Naive thymus-derived CD4-positive, alpha-beta T cell (primary cell): ENCODE measurements around the gene PTPRR. TPM values are rescaled to one million over a fixed set of nuclear protein-coding genes. Genes with fewer than 3 reads are reported as not detected.

Experiments used
- ATAC-seq: fragments of 150-1000 bp; cut with Tn5 transposase; 2 replicates; pipeline ENCODE4 v1.10.0; 2021; ENCODE audit warnings: mild to moderate bottlenecking, moderate library complexity
- CTCF ChIA-PET: fragments of 350-600 bp; sonication (Branson Sonifier 250); formaldehyde crosslinking; loops from one replicate; lab custom pipeline; 2021; ENCODE audit warnings: antibody characterized with exemption; lab: Charles Lee
- POLR2A ChIA-PET: fragments of 350-600 bp; sonication (Branson Sonifier 250); formaldehyde crosslinking; loops from one replicate; lab custom pipeline; 2021; ENCODE audit warnings: antibody characterized with exemption, inconsistent platforms; lab: Charles Lee
- DNase-seq, 9 donors: peaks; one replicate each; pipeline versions ENCODE4 v3.0.0 to v3.0.0-alpha.2; 2020 to 2022; ENCODE audit warnings: mixed read lengths in 1 of 9
- H3K27ac ChIP-seq: one replicate; pipeline ENCODE4 v1.7.0; 2013; ENCODE audit warnings: mild to moderate bottlenecking, low read depth, low read length, moderate library complexity
- H3K27me3 ChIP-seq, 2 donors: one replicate each; pipeline ENCODE4 v1.7.0; 2013; ENCODE audit warnings: low read length in 2 of 2, mild to moderate bottlenecking in 2 of 2, moderate library complexity in 2 of 2; ENCODE audit not compliant: control insufficient read depth in 2 of 2, insufficient read depth in 2 of 2
- H3K36me3 ChIP-seq, 3 experiments: 1 replicate in 2 of 3; 2 replicates in 1 of 3; pipeline ENCODE4 v1.7.0; 2013; ENCODE audit warnings: low read length in 3 of 3, mild to moderate bottlenecking in 3 of 3, moderate library complexity in 1 of 3; ENCODE audit not compliant: insufficient read depth in 3 of 3, control insufficient read depth in 2 of 3
- H3K4me1 ChIP-seq, 2 donors: one replicate each; pipeline ENCODE4 v1.7.0; 2013; ENCODE audit warnings: low read length in 2 of 2, mild to moderate bottlenecking in 2 of 2, moderate library complexity in 1 of 2; ENCODE audit not compliant: control insufficient read depth in 2 of 2, insufficient read depth in 2 of 2
- H3K4me3 ChIP-seq: 2 replicates; pipeline ENCODE4 v1.7.0; 2013; ENCODE audit warnings: mild to moderate bottlenecking, low read length
- H3K9me3 ChIP-seq, 3 experiments: 1 replicate in 2 of 3; 2 replicates in 1 of 3; pipeline ENCODE4 v1.7.0; 2013; ENCODE audit warnings: low read length in 3 of 3; ENCODE audit not compliant: control insufficient read depth in 2 of 3
- H3K27ac Mint-ChIP-seq, 9 donors: one replicate each; pipeline ENCODE4 v1.8.0; 2020 to 2022; ENCODE audit warnings: mixed read lengths in 9 of 9, mild to moderate bottlenecking in 8 of 9, moderate library complexity in 5 of 9, inconsistent platforms in 2 of 9
- H3K27me3 Mint-ChIP-seq, 5 donors: one replicate each; pipeline ENCODE4 v1.8.0; 2021 to 2022; ENCODE audit warnings: mixed read lengths in 5 of 5, mild to moderate bottlenecking in 1 of 5
- H3K36me3 Mint-ChIP-seq, 5 donors: one replicate each; pipeline ENCODE4 v1.8.0; 2020 to 2022; ENCODE audit warnings: mixed read lengths in 5 of 5, mild to moderate bottlenecking in 3 of 5, inconsistent platforms in 1 of 5
- H3K4me1 Mint-ChIP-seq, 7 donors: one replicate each; pipeline ENCODE4 v1.8.0; 2020 to 2022; ENCODE audit warnings: mixed read lengths in 7 of 7, mild to moderate bottlenecking in 3 of 7, inconsistent platforms in 1 of 7
- H3K4me3 Mint-ChIP-seq, 10 donors: one replicate each; pipeline ENCODE4 v1.8.0; 2020 to 2022; ENCODE audit warnings: mild to moderate bottlenecking in 10 of 10, mixed read lengths in 10 of 10, moderate library complexity in 6 of 10, inconsistent platforms in 2 of 10
- H3K9me3 Mint-ChIP-seq, 11 donors: one replicate each; pipeline ENCODE4 v1.8.0; 2020 to 2022; ENCODE audit warnings: mixed read lengths in 11 of 11, mild to moderate bottlenecking in 4 of 11, inconsistent platforms in 1 of 11, moderate library complexity in 1 of 11
- intact Hi-C, 2 donors: fragments of 100-400 bp; cut with micrococcal nuclease; formaldehyde crosslinking; loops; one replicate each; pipeline ENCODE4 v1.15.1; 2023
- polyA plus RNA-seq, 2 donors: library from polyadenylated mRNA; unstranded; fragments of 300-500 nt; fragmentation: Illumina TruSeq; gene quantifications; one replicate each; pipeline ENCODE4 v1.2.3, GENCODE V29; 2021
- total RNA-seq, 6 experiments: library from RNA in 5 of 6; stranded (reverse) in 5 of 6; gene quantifications; 1 replicate in 5 of 6; 2 replicates in 1 of 6; pipeline ENCODE4 v1.2.3 and lab custom pipeline; 2021 to 2026

PTPRR gene
- total and polyA plus RNA-seq, 7 experiments from 2014 or later, result not detected

DNA sequence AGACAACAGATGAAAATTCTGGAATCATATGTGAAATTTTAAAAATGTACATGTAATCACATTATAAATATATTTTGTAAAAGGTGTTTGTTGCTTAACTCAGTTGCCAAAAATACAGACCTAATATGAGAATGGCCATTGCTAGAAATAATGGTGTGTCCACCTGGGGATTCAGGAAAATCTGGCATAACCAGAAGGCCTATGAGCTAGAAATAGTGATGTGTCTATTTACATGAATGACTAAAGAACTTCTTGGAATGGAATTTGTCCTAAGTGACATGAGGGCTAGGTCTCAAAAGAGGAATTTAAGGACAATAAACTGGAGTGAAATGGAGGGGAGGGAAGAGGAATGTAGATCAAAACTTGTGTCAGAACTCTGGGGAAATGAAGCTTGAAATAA, 126.4 kb downstream of the PTPRR start:
- Histone ChIP-seq H3K4me3 (no peak overlapping the region), H3K27ac (no peak overlapping the region), H3K9me3 (no peaks in the 10 kb centered on the region), H3K4me1 (no peaks in the 10 kb centered on the region), H3K27me3 (no peaks in the 10 kb centered on the region), H3K36me3 (no peaks in the 10 kb centered on the region)
- Mint-ChIP-seq H3K36me3 (no peaks in the 10 kb centered on the region), H3K27ac (no peak overlapping the region), H3K4me3 (no peak overlapping the region), H3K4me1 (no peaks in the 10 kb centered on the region), H3K9me3 (peaks cover 0 to 9% (median 0%) of the 10 kb centered on the region in 11 donors), H3K27me3 (peaks cover 0 to 14% (median 7%) of the 10 kb centered on the region in 5 donors)
- intact Hi-C loops, result no loop called here
- ATAC-seq (no peak), DNase-seq (no peak)
- ChIA-PET CTCF (no interaction called here), POLR2A (interaction anchor here (0.6 kb wide), 1 partner anchor 304 kb away, joined by 3 read pairs; no protein-coding TSS in a partner anchor)

GRCh38 chr12:70788774-70789173, 131.8 kb downstream of the PTPRR start:
- no peak for ATAC-seq
- Mint-ChIP-seq H3K9me3 (peaks cover 0 to 13% (median 0%) of the 10 kb centered on the region in 11 donors), H3K27ac (no peak overlapping the region), H3K4me1 (no peaks in the 10 kb centered on the region), H3K27me3 (peaks cover 0 to 7% (median 0%) of the 10 kb centered on the region in 5 donors), H3K4me3 (no peak overlapping the region), H3K36me3 (no peaks in the 10 kb centered on the region)
- Histone ChIP-seq H3K4me1 (no peaks in the 10 kb centered on the region), H3K4me3 (no peak overlapping the region), H3K36me3 (no peaks in the 10 kb centered on the region), H3K27ac (no peak overlapping the region), H3K27me3 (no peaks in the 10 kb centered on the region), H3K9me3 (no peaks in the 10 kb centered on the region)
- POLR2A ChIA-PET, result no interaction called here
- CTCF ChIA-PET, result no interaction called here
- intact Hi-C loops, result no loop called here
- DNase-seq, result no peak

DNA sequence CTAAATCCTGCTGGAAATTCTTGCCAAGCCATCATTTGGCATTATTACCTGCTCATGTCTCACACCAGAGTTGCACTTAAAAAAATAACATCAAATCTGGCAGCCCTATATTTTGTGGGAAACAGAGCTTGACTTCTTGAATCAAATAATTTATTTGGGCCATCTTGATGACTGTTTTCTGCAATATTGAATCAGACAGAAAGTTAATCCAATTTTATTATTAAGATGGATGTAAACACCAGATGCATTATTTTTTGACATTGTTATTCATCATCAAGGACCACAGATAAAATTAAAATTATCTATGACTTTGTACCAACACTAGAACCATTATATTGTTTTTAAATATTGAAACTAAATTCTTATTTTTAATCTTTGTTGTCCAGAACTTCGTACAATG, 132.9 kb downstream of the PTPRR start:
- no peaks in the 10 kb centered on the region for H3K36me3 ChIP-seq
- CTCF ChIA-PET, result interaction anchor here (0.6 kb wide), 1 partner anchor 102 kb away, joined by 4 read pairs; no protein-coding TSS in a partner anchor
- H3K4me1 Mint-ChIP-seq, result no peaks in the 10 kb centered on the region
- peaks cover 0 to 13% (median under 1%) of the 10 kb centered on the region in 11 donors for H3K9me3 Mint-ChIP-seq
- H3K27ac ChIP-seq, result no peak overlapping the region
- no peak overlapping the region for H3K4me3 Mint-ChIP-seq
- no peaks in the 10 kb centered on the region for H3K27me3 ChIP-seq
- no peak for ATAC-seq
- POLR2A ChIA-PET, result no interaction called here
- intact Hi-C loops, result no loop called here
- no peak overlapping the region for H3K4me3 ChIP-seq
- H3K36me3 Mint-ChIP-seq, result no peaks in the 10 kb centered on the region
- H3K27me3 Mint-ChIP-seq, result peaks cover 0 to 7% (median 0%) of the 10 kb centered on the region in 5 donors
- H3K27ac Mint-ChIP-seq, result no peak overlapping the region
- no peaks in the 10 kb centered on the region for H3K4me1 ChIP-seq
- H3K9me3 ChIP-seq, result no peaks in the 10 kb centered on the region
- DNase-seq, result no peak

DNA sequence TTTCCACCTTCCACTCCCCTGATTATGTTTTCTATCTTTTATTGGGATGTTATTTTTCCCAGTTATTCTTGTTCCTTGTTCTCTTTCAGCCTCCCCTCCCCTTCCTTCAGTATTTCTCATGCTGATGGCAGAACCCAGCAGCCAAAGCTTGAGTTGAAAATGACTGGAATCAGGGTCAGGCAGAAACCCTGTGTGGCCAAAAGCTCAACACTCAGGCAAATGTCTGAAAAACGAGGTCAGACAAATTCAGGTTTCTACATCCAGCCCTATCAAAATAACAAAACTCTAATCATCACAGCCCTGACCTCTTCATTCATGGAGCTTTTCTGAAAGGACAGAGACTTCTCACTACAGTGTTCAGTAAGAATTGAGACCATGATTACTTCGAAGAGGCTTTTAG, 134.6 kb downstream of the PTPRR start:
- H3K27me3 ChIP-seq, result no peaks in the 10 kb centered on the region
- ChIA-PET POLR2A (no interaction called here), CTCF (no interaction called here)
- ATAC-seq, result no peak
- Mint-ChIP-seq H3K4me1 (no peaks in the 10 kb centered on the region), H3K27me3 (peaks cover 0 to 11% (median 0%) of the 10 kb centered on the region in 5 donors), H3K4me3 (no peak overlapping the region), H3K27ac (no peak overlapping the region), H3K36me3 (peaks cover 0 to 3% (median 0%) of the 10 kb centered on the region in 5 donors), H3K9me3 (peaks cover 0 to 17% (median 3%) of the 10 kb centered on the region in 11 donors)
- no peak for DNase-seq
- no peaks in the 10 kb centered on the region for H3K36me3 ChIP-seq
- no peaks in the 10 kb centered on the region for H3K4me1 ChIP-seq
- H3K4me3 ChIP-seq, result no peak overlapping the region
- intact Hi-C loops, result no loop called here
- H3K27ac ChIP-seq, result no peak overlapping the region
- H3K9me3 ChIP-seq, result no peaks in the 10 kb centered on the region

DNA sequence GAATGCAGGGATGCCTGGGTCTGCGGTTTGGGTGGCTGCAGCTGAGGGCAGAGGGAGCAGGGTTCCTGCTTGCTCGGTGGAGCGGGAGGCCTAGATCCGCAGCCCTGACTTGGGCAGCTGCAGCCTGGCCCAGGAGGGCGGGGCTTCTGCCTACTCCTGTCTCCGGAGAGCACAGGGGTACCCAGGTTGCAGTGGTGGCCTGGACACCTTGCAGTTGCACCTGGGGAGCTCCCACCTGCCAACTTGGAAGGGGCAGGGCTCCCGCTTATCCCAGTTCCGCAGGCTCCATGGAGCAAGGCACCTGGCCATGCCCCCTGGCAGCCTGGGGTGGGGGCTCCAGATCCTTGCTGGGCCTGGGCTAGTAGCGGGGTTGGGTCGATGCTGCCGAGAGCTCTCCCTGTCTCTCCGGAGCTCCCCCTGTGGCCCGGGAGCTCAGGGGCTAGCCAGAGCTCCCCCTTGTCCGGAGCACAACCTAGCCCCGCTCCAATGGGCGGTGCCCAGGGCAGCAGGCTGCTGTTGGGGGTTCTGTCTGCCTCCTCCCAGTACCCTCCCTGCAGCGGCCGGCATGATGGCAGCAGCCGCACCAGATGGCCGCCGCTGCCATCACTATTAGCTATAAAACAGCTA, 136.4 kb downstream of the PTPRR start:
- no peak for DNase-seq
- Histone ChIP-seq H3K4me3 (no peak overlapping the region), H3K9me3 (no peaks in the 10 kb centered on the region), H3K27ac (no peak overlapping the region), H3K27me3 (no peaks in the 10 kb centered on the region), H3K4me1 (no peaks in the 10 kb centered on the region), H3K36me3 (no peaks in the 10 kb centered on the region)
- H3K4me1 Mint-ChIP-seq, result no peaks in the 10 kb centered on the region
- H3K9me3 Mint-ChIP-seq, result peaks cover 0 to 18% (median 3%) of the 10 kb centered on the region in 11 donors
- ChIA-PET CTCF (no interaction called here), POLR2A (no interaction called here)
- H3K27me3 Mint-ChIP-seq, result peaks cover 0 to 4% (median 0%) of the 10 kb centered on the region in 5 donors
- peaks cover 0 to 4% (median 0%) of the 10 kb centered on the region in 5 donors for H3K36me3 Mint-ChIP-seq
- H3K4me3 Mint-ChIP-seq, result no peak overlapping the region
- intact Hi-C loops, result no loop called here
- no peak overlapping the region for H3K27ac Mint-ChIP-seq
- no peak for ATAC-seq

- H3K9me3 Mint-ChIP-seq, result peaks cover 0 to 18% (median 3%) of the 10 kb centered on the region in 11 donors
- Histone ChIP-seq H3K9me3 (no peaks in the 10 kb centered on the region), H3K27ac (no peak overlapping the region), H3K4me3 (no peak overlapping the region), H3K36me3 (no peaks in the 10 kb centered on the region), H3K4me1 (no peaks in the 10 kb centered on the region), H3K27me3 (no peaks in the 10 kb centered on the region)
- H3K27me3 Mint-ChIP-seq, result peaks cover 0 to 4% (median 0%) of the 10 kb centered on the region in 5 donors
- no peak for DNase-seq
- H3K4me1 Mint-ChIP-seq, result no peaks in the 10 kb centered on the region
- ATAC-seq, result no peak
- intact Hi-C loops, result no loop called here
- ChIA-PET CTCF (no interaction called here), POLR2A (no interaction called here)
- no peak overlapping the region for H3K4me3 Mint-ChIP-seq
- H3K36me3 Mint-ChIP-seq, result peaks cover 0 to 4% (median 0%) of the 10 kb centered on the region in 5 donors
- no peak overlapping the region for H3K27ac Mint-ChIP-seq
These were observed 137.1 kb downstream of the PTPRR start for GRCh38 chr12:70783455-70783854.

DNA sequence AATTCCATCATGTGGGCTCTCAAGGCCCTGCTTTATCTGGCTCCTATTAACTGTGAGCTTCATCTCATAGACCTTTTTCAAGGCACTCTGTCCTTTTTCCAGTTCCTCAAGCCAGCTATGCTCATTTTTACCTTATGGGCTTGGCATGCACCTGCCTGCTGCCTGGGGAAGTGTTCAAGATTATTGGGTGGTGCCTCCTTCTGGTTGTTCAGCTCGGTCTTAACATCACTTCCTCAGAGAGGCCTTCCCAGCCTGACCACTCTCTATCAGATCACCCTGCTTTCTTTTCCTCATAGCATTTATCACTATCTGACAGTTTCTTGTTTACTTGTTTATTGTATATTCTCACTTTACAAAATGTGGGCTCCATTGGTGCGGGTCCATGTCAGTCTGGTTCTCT, 141.3 kb downstream of the PTPRR start:
- POLR2A ChIA-PET, result no interaction called here
- ATAC-seq (no peak), DNase-seq (no peak)
- intact Hi-C loops, result no loop called here
- Histone ChIP-seq H3K4me3 (no peak overlapping the region), H3K36me3 (no peaks in the 10 kb centered on the region), H3K4me1 (no peaks in the 10 kb centered on the region), H3K9me3 (no peaks in the 10 kb centered on the region), H3K27ac (no peak overlapping the region), H3K27me3 (no peaks in the 10 kb centered on the region)
- H3K9me3 Mint-ChIP-seq, result peaks cover 0 to 18% (median 2%) of the 10 kb centered on the region in 11 donors
- no peaks in the 10 kb centered on the region for H3K4me1 Mint-ChIP-seq
- peaks cover 0 to 4% (median 0%) of the 10 kb centered on the region in 5 donors for H3K36me3 Mint-ChIP-seq
- H3K4me3 Mint-ChIP-seq, result no peak overlapping the region
- H3K27ac Mint-ChIP-seq, result no peak overlapping the region
- H3K27me3 Mint-ChIP-seq, result peaks cover 0 to 4% (median 0%) of the 10 kb centered on the region in 5 donors
- CTCF ChIA-PET, result no interaction called here
